T-helper 2 cell (primary cell): ENCODE data around the gene SPSB4.

ENCODE experiments used
- DNase-seq, 5 experiments: peaks; one replicate each; pipeline versions ENCODE4 v3.0.0 to v3.0.0-alpha.2; 2012 to 2022
- total RNA-seq, 2 donors: gene quantifications; one replicate each; lab custom pipeline; 2026; lab: John Stamatoyannopoulos, UW

The SPSB4 gene
- total RNA-seq, result 0 reads per million in 2 donors

- peak in 1 of 5 experiments; percentile 37 for DNase-seq
Observed at GRCh38 chr3:141050576-141051442, at the start of gene SPSB4. Gene SPSB4, plus strand, starts transcription at chr3:141051347. Its CDS starts 14,758 bp downstream, at chr3:141066105.

DNA sequence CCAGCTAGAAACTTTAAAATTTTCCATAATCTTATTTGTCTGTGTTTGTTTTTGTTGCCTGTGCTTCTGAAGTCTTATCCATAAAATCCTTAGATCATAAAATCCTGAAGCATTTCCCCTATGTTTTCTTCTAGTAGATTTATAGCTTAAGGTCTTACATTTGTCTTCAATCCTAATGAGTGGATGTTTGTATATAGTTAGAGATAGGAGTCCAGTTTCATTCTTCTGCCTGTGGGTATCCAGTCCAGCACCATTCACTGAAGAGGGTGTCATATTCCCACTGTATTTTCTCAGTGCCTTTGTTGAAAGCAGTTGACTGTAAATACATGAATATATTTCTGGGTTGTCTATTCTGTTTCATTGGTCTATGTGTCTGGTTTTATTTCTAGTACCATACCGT is 44.8 kb upstream of the SPSB4 start:
- no peak for DNase-seq

- no peak for DNase-seq
Observed at GRCh38 chr3:141009496-141009895, 41.7 kb upstream of the SPSB4 start.

DNA sequence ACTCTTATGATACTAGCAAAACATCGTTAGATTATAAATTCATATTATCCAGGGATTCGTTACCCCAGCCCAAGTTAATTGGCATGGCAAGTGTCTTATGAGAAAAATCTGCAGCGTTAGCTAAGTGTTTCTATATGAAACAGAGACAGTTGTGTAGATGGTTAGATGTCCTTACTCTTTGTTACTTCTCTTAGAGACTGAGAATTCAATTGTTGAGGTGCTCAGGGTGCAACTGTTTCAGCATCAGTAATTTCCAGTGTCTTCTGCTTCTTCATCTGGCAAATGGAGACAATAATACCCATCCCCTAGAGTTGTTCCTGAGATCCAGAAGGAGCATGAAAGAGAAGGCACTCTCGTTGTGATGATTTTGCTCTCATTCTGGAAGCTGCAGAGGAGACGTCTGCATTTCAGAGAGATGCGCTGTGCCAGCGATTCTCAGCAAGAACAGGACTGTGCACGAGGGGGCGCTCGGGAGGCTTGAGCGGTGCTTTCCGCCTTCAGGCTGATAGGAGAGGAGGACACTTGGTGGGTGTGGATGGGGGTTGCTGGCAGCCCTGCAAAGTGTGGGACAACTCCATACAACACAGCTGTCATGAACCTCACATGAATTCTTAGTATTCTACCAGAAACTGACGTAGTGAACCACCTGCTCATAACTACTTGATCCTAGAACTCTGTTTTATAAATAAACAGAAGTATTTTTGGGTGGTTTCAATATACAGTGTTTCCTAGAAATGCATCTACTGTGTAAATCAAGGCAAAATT is 39.7 kb upstream of the SPSB4 start:
- peak; percentile 35 to 79 (median 54) for DNase-seq

- DNase-seq, result no peak
Observed at GRCh38 chr3:141011997-141012262, 39.2 kb upstream of the SPSB4 start.

- DNase-seq, result no peak
Observed at GRCh38 chr3:141012571-141012970, 38.6 kb upstream of the SPSB4 start.

DNA sequence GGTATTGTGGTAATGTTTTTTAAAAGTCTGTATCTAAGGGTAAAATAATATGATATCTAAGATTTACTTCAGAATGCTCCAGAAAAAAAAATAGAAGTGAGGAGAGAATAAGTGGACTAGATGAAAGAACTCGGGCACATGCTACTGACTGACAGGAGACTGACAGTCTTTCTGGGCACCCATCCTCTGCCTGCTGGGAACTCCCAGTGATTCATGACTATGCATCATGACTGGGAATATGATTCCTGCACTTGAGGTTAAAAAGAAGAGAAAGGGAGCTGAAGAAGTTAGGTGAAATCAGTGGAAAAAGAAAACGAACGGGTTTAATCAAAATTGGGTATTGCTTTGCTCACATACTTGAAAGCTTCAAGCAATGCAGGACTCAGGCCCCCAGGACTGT is 35.7 kb upstream of the SPSB4 start:
- no peak for DNase-seq

DNA sequence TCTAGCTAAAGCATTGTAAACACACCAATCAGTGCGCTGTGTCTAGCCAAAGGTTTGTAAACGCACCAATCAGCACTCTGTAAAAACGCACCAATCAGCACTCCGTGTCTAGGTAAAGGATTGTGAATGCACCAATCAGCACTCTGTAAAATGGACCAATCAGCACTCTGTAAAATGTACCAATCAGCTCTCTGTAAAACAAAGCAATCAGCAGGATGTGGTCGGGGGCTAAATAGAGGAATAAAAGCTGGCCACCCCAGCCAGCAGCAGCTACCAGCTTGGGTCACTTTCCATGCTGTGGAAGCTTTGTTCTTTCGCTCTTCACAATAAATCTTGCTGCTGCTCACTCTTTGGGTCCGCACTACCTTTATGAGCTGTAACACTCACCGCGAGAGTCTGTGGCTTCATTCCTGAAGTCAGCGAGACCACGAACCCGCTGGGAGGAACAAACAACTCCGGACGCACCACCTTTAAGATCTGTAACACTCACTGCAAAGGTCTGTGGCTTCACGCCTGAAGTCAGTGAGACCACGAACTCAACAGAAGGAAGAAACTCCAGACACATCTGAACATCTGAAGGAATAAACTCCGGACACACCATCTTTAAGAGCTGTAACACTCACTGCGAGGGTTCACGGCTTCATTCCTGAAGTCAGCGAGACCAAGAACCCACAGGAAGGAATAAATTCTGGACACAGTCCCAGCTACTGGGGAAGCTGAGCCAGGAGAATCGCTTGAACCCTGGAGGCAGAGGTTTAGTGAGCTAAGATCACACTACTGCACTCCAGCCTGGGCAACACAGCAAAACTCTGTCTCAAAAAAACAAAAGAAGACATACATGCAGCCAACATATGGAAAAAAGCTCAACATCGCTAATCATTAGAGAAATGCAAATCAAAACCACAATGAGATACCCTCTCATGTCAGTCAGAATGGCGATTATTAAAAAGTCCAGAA is 33.5 kb upstream of the SPSB4 start:
- peak in 2 of 5 experiments; percentile 62 to 81 for DNase-seq

- DNase-seq, result no peak
Observed at GRCh38 chr3:141019244-141019643, 31.9 kb upstream of the SPSB4 start.

GRCh38 chr3:141020143-141020830 is 30.9 kb upstream of the SPSB4 start:
- DNase-seq, result no peak

DNA sequence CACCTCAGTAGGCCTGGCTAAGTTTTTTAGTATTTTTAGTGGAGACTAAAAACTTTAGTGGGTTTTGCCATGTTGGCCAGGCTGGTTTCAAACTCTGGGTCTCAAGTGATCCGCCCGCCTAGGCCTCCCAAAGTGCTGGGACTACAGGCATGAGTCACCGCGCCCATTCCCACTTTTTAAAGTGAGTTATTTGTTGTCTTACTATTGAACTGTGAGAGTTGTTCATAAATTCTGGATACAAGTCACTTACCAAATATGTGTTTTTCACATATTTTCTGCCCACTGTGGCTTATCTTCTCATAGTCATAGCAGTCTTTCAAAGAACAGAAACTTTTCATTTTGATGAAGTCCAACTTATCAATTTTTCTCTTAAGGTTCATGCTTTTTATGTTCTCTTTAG is 29.9 kb upstream of the SPSB4 start:
- DNase-seq, result no peak

DNA sequence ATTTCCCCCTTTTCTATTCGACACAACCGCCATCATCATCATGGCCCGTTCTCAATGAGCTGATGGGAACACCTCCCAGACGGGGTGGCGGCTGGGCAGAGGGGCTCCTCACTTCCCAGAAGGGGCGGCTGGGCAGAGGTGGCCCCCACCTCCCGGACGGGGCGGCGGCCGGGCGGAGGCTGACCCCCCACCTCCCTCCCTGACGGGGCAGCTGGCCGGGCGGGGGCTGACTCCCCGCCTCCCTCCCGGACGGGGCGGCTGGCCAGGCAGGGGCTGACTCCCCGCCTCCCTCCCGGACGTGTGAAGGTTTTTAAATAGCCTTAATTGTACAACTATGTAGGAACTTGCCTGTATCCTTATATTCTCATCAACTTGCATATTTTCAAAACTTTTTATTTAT is 20.9 kb upstream of the SPSB4 start:
- no peak for DNase-seq

GRCh38 chr3:141039589-141039988 is 11.6 kb upstream of the SPSB4 start:
- DNase-seq, result no peak

DNA sequence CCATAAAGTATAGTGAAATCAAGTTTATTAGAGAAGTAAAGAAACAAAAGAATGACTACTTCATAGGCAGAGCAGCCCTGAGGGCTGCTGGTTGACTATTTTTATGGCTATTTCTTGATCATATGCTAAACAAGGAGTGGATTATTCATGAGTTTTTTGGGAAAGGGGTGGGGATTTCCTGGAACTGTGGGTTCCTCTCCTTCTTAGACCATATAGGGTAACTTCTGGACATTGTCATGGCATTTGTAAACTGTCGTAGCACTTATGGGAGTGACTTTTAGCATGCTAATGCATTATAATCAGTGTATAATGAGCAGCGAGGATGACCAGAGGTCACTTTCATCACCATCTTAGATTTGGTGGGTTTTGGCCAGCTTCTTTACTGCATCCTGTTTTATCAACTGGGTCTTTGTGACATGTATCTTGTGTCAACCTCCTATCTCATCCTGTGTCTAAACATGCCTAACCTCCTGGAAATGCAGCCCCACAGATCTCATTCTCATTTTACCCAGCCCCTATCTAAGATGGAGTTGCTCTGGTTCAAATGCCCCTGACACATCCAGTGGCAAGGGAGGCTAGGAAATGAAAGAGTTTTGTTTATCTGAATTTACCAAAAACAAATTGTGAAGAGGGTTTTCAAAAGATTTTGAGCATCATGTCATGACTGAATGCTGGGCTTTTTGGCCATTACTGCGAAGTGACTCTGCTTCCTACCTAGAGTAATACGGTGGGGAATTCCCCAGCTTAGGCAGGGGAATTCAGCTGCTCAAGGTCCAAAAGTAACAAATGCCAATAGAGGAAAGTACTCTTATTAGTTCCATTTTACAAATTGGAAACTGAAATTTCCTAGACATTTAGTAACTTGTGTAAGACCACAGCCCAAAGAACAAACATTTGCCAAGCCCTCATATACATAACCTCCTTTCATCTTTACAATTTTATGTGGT is 6.2 kb upstream of the SPSB4 start:
- DNase-seq, result no peak

DNA sequence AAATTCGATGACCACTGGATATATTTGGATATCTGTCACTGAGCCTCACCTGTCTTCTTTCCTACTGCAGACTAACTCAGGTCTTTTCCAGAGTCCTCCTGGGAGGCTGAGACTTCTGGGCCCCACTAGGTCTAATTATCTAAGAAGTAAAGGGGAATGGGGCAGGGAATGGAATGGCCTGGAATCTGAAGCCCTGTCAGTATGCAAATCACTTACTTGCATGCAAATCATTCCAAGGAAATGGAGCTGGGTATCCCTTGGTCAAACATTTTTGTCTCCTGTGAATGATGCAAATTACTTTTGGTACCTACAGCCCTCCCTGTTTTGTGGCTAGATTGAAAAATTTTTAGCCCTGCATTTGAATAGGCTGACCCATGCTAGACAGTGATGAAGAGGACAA is 5.3 kb upstream of the SPSB4 start:
- no peak for DNase-seq

GRCh38 chr3:141047168-141047567 is 4.0 kb upstream of the SPSB4 start:
- no peak for DNase-seq

GRCh38 chr3:141049681-141050080 is 1.5 kb upstream of the SPSB4 start:
- no peak for DNase-seq

DNA sequence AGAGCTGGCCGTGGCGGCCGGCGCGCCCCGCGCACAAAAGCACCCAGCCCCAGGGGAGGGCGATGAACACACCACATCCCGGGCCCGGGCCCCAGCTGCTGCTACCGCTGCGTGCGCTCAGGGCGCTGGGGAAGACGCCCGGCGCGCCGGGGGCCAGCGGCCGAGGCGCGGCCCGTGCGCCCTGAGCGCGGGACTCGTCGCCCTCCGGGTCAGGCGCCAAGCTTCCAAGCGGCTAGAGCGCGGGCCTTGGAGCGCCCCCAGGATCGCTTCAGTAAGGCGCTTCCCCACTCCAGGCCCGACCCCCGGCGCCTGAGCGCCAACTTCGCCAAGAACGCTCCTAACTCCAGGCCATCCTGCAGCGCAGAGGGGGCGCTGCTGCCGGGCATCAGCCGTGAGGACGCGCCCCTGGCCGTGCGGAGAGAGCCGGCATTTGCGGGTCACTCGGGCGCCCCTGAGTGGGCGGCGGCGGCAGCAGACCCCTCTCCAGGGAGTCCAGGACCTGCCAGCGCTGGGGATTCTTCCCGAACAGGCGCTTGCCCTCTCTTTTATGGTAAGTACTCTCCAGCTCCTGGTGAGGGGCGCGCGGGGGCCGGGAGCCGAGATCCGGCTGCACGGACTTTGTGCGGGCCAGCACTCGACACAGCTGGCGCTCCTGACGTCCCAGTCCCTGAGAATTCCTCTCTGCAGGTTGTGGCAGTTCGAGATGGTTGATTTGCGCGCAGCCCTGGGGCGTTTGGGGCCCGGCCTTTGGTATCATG is 475 bp downstream of the SPSB4 start:
- peak in 1 of 5 experiments; percentile 36 for DNase-seq

- DNase-seq, result no peak
Observed at GRCh38 chr3:141052201-141053069, 1.3 kb downstream of the SPSB4 start.
